K562 (cell line): ENCODE measurements around the gene PRKG1. TPM values are rescaled to one million over a fixed set of nuclear protein-coding genes. Genes with fewer than 3 reads are reported as not detected.

Experiments used
- ATAC-seq: fragments of 200-7000 bp; cut with Tn5 transposase; 3 replicates; pipeline ENCODE4 v1.9.1; 2020; ENCODE audit warnings: moderate library complexity
- BruUV-seq: library from RNA; stranded (reverse); fragments of 400-500 nt; replicated peaks from 2 replicates; lab custom pipeline; 2021; lab: Mats Ljungman, UMichigan
- CTCF ChIA-PET: fragments of 300-600 bp; formaldehyde crosslinking; extraction: SDS; loops from one replicate; lab custom pipeline; 2021; ENCODE audit warnings: low intra/inter-chr PET ratio; lab: Yijun Ruan, JAX
- POLR2A ChIA-PET: fragments of 300-600, 350-650 bp; sonication (Branson Sonifier 250); formaldehyde crosslinking; extraction: SDS; loops from one replicate; lab custom pipeline; 2021; ENCODE audit warnings: antibody characterized with exemption, inconsistent platforms; lab: Yijun Ruan, JAX
- DNase-seq, 4 experiments: peaks; one replicate each; pipeline versions ENCODE4 v3.0.0 to v3.0.0-alpha.2; 2011 to 2018; ENCODE audit warnings: low spot score in 3 of 4, mixed read lengths in 3 of 4; ENCODE audit errors: extremely low read depth in 1 of 4
- FAIRE-seq: peaks from 2 replicates; lab custom pipeline; 2011; peaks lifted over from hg19 to GRCh38; lab: Jason Lieb, UNC
- H2AFZ ChIP-seq: 2 replicates; pipeline ENCODE4 v1.6.0; 2011; ENCODE audit warnings: low read depth, low read length, control low read depth, inconsistent platforms
- H3K27ac ChIP-seq: fragments of 200-600 bp; 3 replicates; pipeline ENCODE4 v1.8.0; 2011; ENCODE audit warnings: low read depth, mild to moderate bottlenecking, control low read depth, inconsistent platforms, low read length, moderate library complexity, mixed read lengths; ENCODE audit errors: extremely low read depth
- H3K27me3 ChIP-seq, 2 experiments: fragments of 300-600 bp in 1 of 2; 2 replicates in 1 of 2; 3 replicates in 1 of 2; pipeline versions ENCODE4 v1.6.0 to v1.8.0; 2011; ENCODE audit warnings: inconsistent platforms in 2 of 2, low read length in 2 of 2, mild to moderate bottlenecking in 1 of 2, mixed read lengths in 1 of 2, moderate library complexity in 1 of 2; ENCODE audit not compliant: control insufficient read depth in 2 of 2, insufficient read depth in 2 of 2
- H3K36me3 ChIP-seq: fragments of 300-600 bp; 3 replicates; pipeline ENCODE4 v1.8.0; 2011; ENCODE audit warnings: mild to moderate bottlenecking, low read length, inconsistent platforms; ENCODE audit not compliant: control insufficient read depth, insufficient read depth
- H3K4me1 ChIP-seq, 2 experiments: fragments of 200-600 bp in 1 of 2; replicated peaks in 1 of 2; 2 replicates in 1 of 2; 3 replicates in 1 of 2; pipeline versions ENCODE4 v1.5.1 to v1.8.0; 2011; ENCODE audit warnings: inconsistent platforms in 2 of 2, low read length in 2 of 2, mild to moderate bottlenecking in 1 of 2, mixed read lengths in 1 of 2, moderate library complexity in 1 of 2; ENCODE audit not compliant: control insufficient read depth in 2 of 2, insufficient read depth in 2 of 2
- H3K4me2 ChIP-seq: 2 replicates; pipeline ENCODE4 v1.6.1; 2011; ENCODE audit warnings: low read length, control low read depth, inconsistent platforms, mixed read lengths; ENCODE audit not compliant: insufficient read depth
- H3K4me3 ChIP-seq: fragments of 200-600 bp; sonication (generic), shearing (Covaris generic); 2 replicates; pipeline ENCODE4 v1.5.1; 2016; ENCODE audit warnings: control low read depth, inconsistent platforms
- H3K79me2 ChIP-seq: fragments of 200-600 bp; 3 replicates; pipeline ENCODE4 v1.8.0; 2011; ENCODE audit warnings: low read length, inconsistent platforms; ENCODE audit not compliant: control insufficient read depth, insufficient read depth
- H3K9ac ChIP-seq, 2 experiments: 2 replicates each; pipeline versions ENCODE4 v1.6.0 to v1.6.1; 2011; ENCODE audit warnings: low read depth in 2 of 2, low read length in 2 of 2, control low read depth in 1 of 2, inconsistent platforms in 1 of 2, mild to moderate bottlenecking in 1 of 2, mixed read lengths in 1 of 2; ENCODE audit not compliant: insufficient read depth in 1 of 2
- H3K9me1 ChIP-seq: one replicate; pipeline ENCODE4 v1.6.0; 2011; ENCODE audit warnings: inconsistent platforms, mild to moderate bottlenecking, low read length, moderate library complexity; ENCODE audit not compliant: control insufficient read depth, insufficient read depth
- H3K9me3 ChIP-seq: replicated peaks from 2 replicates; pipeline ENCODE4 v1.5.1; 2011; ENCODE audit warnings: low read depth, low read length, inconsistent platforms; ENCODE audit not compliant: control insufficient read depth, insufficient read depth
- H4K20me1 ChIP-seq: replicated peaks from 2 replicates; pipeline ENCODE4 v1.6.1; 2011; ENCODE audit warnings: low read length, inconsistent platforms, mixed read lengths; ENCODE audit not compliant: control insufficient read depth, insufficient read depth
- ETS2 ChIP-seq: IDR thresholded peaks from 2 replicates; pipeline ENCODE4 v1.6.1; 2016; ENCODE audit warnings: borderline replicate concordance, missing genetic modification characterization, mild to moderate bottlenecking, moderate library complexity, missing compliant biosample characterization; ENCODE audit not compliant: poor library complexity, severe bottlenecking
- MCM3 ChIP-seq: fragments of 450-650 bp; IDR thresholded peaks from 2 replicates; pipeline ENCODE4 v1.6.1; 2016
- ZNF785 ChIP-seq: fragments of 250-450 bp; sonication (Bioruptor Pico); IDR thresholded peaks from 2 replicates; pipeline ENCODE4 v1.4.0; 2020; ENCODE audit warnings: mild to moderate bottlenecking
- WGBS: fragments of 100-300 bp; shearing (Covaris generic); methylation state at CpG from one replicate; pipeline ENCODE4 v1.1.6; 2016; ENCODE audit warnings: low coverage, mixed read lengths; ENCODE audit not compliant: insufficient coverage; ENCODE audit errors: missing lambda C conversion rate; 5-methylcytosine and 5-hydroxymethylcytosine counted together
- in situ Hi-C: fragments of 300-500 bp; cut with MboI; formaldehyde crosslinking; loops from 4 replicates; pipeline ENCODE4 v1.15.0; 2018; ENCODE audit warnings: inconsistent platforms, mixed read lengths
- intact Hi-C: fragments of 100-400 bp; cut with micrococcal nuclease; formaldehyde crosslinking; loops from 2 replicates; pipeline ENCODE4 v1.14.2; 2022
- polyA plus RNA-seq, 8 experiments: library from polyadenylated mRNA; depleted of rRNA in 4 of 8; stranded (reverse) in 5 of 8; unstranded in 3 of 8; fragments of >200 nt; fragmentation: Nextera tagmentation in 2 of 8; fragmentation: Illumina TruSeq in 1 of 8; extraction: Ambion mirVana in 2 of 8; extraction: Trizol in 1 of 8; gene quantifications; 2 replicates each; pipeline versions ENCODE4 v1.2.1 to v1.2.3, GENCODE V29; 2011 to 2014; ENCODE audit warnings: inconsistent platforms in 1 of 8, missing spikeins in 1 of 8
- total RNA-seq, 7 experiments: library from RNA; depleted of rRNA in 6 of 7; stranded (reverse); fragments of >200 nt in 6 of 7; fragmentation: Illumina TruSeq in 2 of 7; extraction: Trizol in 2 of 7; gene quantifications; 2 replicates each; pipeline versions ENCODE4 v1.2.1 to v1.2.3, GENCODE V29; 2011 to 2021; ENCODE audit warnings: low replicate concordance in 1 of 7
- TF ChIP-seq, protein P1 (sequence below): sonication (generic); formaldehyde crosslinking; IDR thresholded peaks from 2 replicates; pipeline ENCODE4 v1.9.0; 2022; ENCODE audit warnings: mild to moderate bottlenecking, missing genetic modification reagents

Gene PRKG1
- total and polyA plus RNA-seq, 9 of the 15 experiments (the other 6 are each of a cell fraction or from before 2014, with no cell fraction given) = 0.22 TPM; not detected in 8

GRCh38 chr10:51894771-51895578 lies 820.7 kb downstream of the PRKG1 start:
- no peaks in the 10 kb centered on the region for H3K36me3 ChIP-seq
- H3K4me1 ChIP-seq = no peaks in the 10 kb centered on the region
- H4K20me1 ChIP-seq = no peaks in the 10 kb centered on the region
- no peak for FAIRE-seq
- TF ChIP-seq, protein P1, sequence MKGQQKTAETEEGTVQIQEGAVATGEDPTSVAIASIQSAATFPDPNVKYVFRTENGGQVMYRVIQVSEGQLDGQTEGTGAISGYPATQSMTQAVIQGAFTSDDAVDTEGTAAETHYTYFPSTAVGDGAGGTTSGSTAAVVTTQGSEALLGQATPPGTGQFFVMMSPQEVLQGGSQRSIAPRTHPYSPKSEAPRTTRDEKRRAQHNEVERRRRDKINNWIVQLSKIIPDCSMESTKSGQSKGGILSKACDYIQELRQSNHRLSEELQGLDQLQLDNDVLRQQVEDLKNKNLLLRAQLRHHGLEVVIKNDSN (CRISPR knock-in tag) = no peak
- no peak for TF ChIP-seq MCM3
- TF ChIP-seq ETS2 (tag) = no peak
- no peak for TF ChIP-seq ZNF785 (CRISPR knock-in tag)
- TF ChIP-seq, all 486 proteins: peak for 0
- CTCF ChIA-PET = no interaction called here
- POLR2A ChIA-PET = no interaction called here
- no peak overlapping the region for H3K4me2 ChIP-seq
- in situ Hi-C loops (no loop called here), intact Hi-C loops (no loop called here)
- no peak overlapping the region for H3K27ac ChIP-seq
- no peaks in the 10 kb centered on the region for H3K27me3 ChIP-seq
- H3K9ac ChIP-seq = no peak overlapping the region
- H2AFZ ChIP-seq = no peak overlapping the region
- ATAC-seq (no peak), DNase-seq (no peak)
- H3K4me3 ChIP-seq = no peak overlapping the region
- H3K9me1 ChIP-seq = no peaks in the 10 kb centered on the region
- under 1% methylated on average over 5 of the region's 5 CpGs for WGBS
- no peaks in the 10 kb centered on the region for H3K9me3 ChIP-seq
- BruUV-seq = no TSS peak
- no peaks in the 10 kb centered on the region for H3K79me2 ChIP-seq
